Neural cell (in vitro differentiated cells): Measurements from ENCODE around the gene ARL2BP. TPM values are rescaled to one million over a fixed set of nuclear protein-coding genes. Genes with fewer than 3 reads are reported as not detected.

Experiments
- H2AFZ ChIP-seq: fragments of 200-600, 300-800 bp; sonication (generic), shearing (Covaris generic); 2 replicates; pipeline ENCODE4 v1.6.0; 2014; ENCODE audit warnings: low read depth, mild to moderate bottlenecking, antibody characterized with exemption, low read length, moderate library complexity
- H3F3A ChIP-seq: fragments of 200-600 bp; shearing (Covaris generic); 2 replicates; pipeline ENCODE4 v1.6.1; 2016; ENCODE audit warnings: mild to moderate bottlenecking, moderate library complexity, mixed read lengths, antibody characterized with exemption, low read length; ENCODE audit not compliant: insufficient read depth, poor library complexity, severe bottlenecking
- H3K27ac ChIP-seq: fragments of 200-600, 300-800 bp; sonication (generic), shearing (Covaris generic); 2 replicates; pipeline ENCODE4 v1.5.1; 2014; ENCODE audit warnings: mild to moderate bottlenecking, low read length, moderate library complexity
- H3K27me3 ChIP-seq: fragments of 300-800, 200-600 bp; sonication (generic), shearing (Covaris generic); 2 replicates; pipeline ENCODE4 v1.6.0; 2014; ENCODE audit warnings: mild to moderate bottlenecking, low read depth, low read length, moderate library complexity; ENCODE audit not compliant: insufficient read depth
- H3K36me3 ChIP-seq: fragments of 300-800, 200-600 bp; sonication (generic), shearing (Covaris generic); 2 replicates; pipeline ENCODE4 v1.5.1; 2014; ENCODE audit warnings: mild to moderate bottlenecking, antibody characterized with exemption, low read length, moderate library complexity; ENCODE audit not compliant: insufficient read depth
- H3K4me2 ChIP-seq: fragments of 300-800, 200-600 bp; sonication (generic), shearing (Covaris generic); 2 replicates; pipeline ENCODE4 v1.6.0; 2014; ENCODE audit warnings: mild to moderate bottlenecking, low read length
- H3K4me3 ChIP-seq: fragments of 300-800, 200-600 bp; sonication (generic), shearing (Covaris generic); 2 replicates; pipeline ENCODE4 v1.5.1; 2014; ENCODE audit warnings: mild to moderate bottlenecking, low read length, moderate library complexity
- H3K79me2 ChIP-seq: fragments of 200-600 bp; shearing (Covaris generic); replicated peaks from 2 replicates; pipeline ENCODE4 v1.6.0; 2014; ENCODE audit warnings: mild to moderate bottlenecking, low read length, moderate library complexity; ENCODE audit not compliant: insufficient read depth
- H3K9ac ChIP-seq: fragments of 300-800, 200-600 bp; sonication (generic), shearing (Covaris generic); 2 replicates; pipeline ENCODE4 v1.6.1; 2016; ENCODE audit warnings: mild to moderate bottlenecking, low read length, mixed read lengths
- H3K9me2 ChIP-seq: fragments of 200-600 bp; shearing (Covaris generic); 2 replicates; pipeline ENCODE4 v1.6.1; 2016; ENCODE audit warnings: mild to moderate bottlenecking, low read length, mixed read lengths; ENCODE audit not compliant: insufficient read depth
- H3K9me3 ChIP-seq: fragments of 200-600, 300-800 bp; sonication (generic), shearing (Covaris generic); 2 replicates; pipeline ENCODE4 v1.6.1; 2016; ENCODE audit warnings: mild to moderate bottlenecking, mixed run types, low read length, moderate library complexity, mixed read lengths
- H4K20me1 ChIP-seq: fragments of 200-600 bp; shearing (Covaris generic); 2 replicates; pipeline ENCODE4 v1.6.1; 2016; ENCODE audit warnings: mild to moderate bottlenecking, mixed run types; ENCODE audit not compliant: insufficient read depth
- EP300 ChIP-seq: fragments of 450-650 bp; conservative IDR thresholded peaks from 2 replicates; pipeline ENCODE4 v1.6.1; 2014; ENCODE audit warnings: antibody characterized with exemption, mild to moderate bottlenecking, moderate library complexity; ENCODE audit not compliant: poor library complexity, severe bottlenecking
- EZH2 ChIP-seq: fragments of 200-600, 300-800 bp; shearing (Covaris generic), sonication (generic); IDR thresholded peaks from 2 replicates; pipeline ENCODE4 v1.6.1; 2014; ENCODE audit warnings: antibody characterized with exemption, low read length, borderline replicate concordance, mild to moderate bottlenecking; ENCODE audit not compliant: insufficient read depth, poor library complexity, severe bottlenecking
- MXI1 ChIP-seq: fragments of 450-650 bp; conservative IDR thresholded peaks from 2 replicates; pipeline ENCODE4 v1.6.1; 2014; ENCODE audit warnings: antibody characterized with exemption, mild to moderate bottlenecking; ENCODE audit not compliant: poor library complexity, severe bottlenecking
- POLR2AphosphoS5 ChIP-seq: IDR thresholded peaks from 2 replicates; pipeline ENCODE4 v1.6.1; 2012
- RAD21 ChIP-seq: fragments of 450-650 bp; conservative IDR thresholded peaks from 2 replicates; pipeline ENCODE4 v1.6.1; 2014; ENCODE audit warnings: antibody characterized with exemption, mild to moderate bottlenecking, moderate library complexity
- SMC3 ChIP-seq: fragments of 450-650 bp; conservative IDR thresholded peaks from 2 replicates; pipeline ENCODE4 v1.6.1; 2014; ENCODE audit warnings: antibody characterized with exemption, mild to moderate bottlenecking, moderate library complexity; ENCODE audit not compliant: poor library complexity
- TAF1 ChIP-seq: IDR thresholded peaks from 2 replicates; pipeline ENCODE4 v1.6.1; 2012; ENCODE audit warnings: low read depth
- polyA plus RNA-seq: library from polyadenylated mRNA; depleted of rRNA; stranded (reverse); fragments of >200 nt; gene quantifications from 2 replicates; pipeline ENCODE4 v1.2.3, GENCODE V29; 2014
- TF ChIP-seq, protein P1 (sequence below): IDR thresholded peaks from 2 replicates; pipeline ENCODE4 v1.6.1; 2012; ENCODE audit warnings: borderline replicate concordance
- TF ChIP-seq, protein P2 (sequence below): fragments of 450-650 bp; IDR thresholded peaks from 2 replicates; pipeline ENCODE4 v1.5.1; 2014; ENCODE audit warnings: antibody characterized with exemption, mild to moderate bottlenecking, moderate library complexity; ENCODE audit not compliant: poor library complexity, severe bottlenecking

The ARL2BP gene
- polyA plus RNA-seq, 1 donor from 2014 or later = 153 TPM

GRCh38 chr16:57300387-57301125, 55.5 kb downstream of the ARL2BP start:
- H3K4me2 ChIP-seq = peak overlapping the region; percentile 35
- peak overlapping the region; percentile 78 for H2AFZ ChIP-seq
- H4K20me1 ChIP-seq = no peaks in the 10 kb centered on the region
- H3K9me2 ChIP-seq = no peaks in the 10 kb centered on the region
- H3K79me2 ChIP-seq = no peaks in the 10 kb centered on the region
- H3K9ac ChIP-seq = peak overlapping the region; percentile 71
- TF ChIP-seq, protein P1, sequence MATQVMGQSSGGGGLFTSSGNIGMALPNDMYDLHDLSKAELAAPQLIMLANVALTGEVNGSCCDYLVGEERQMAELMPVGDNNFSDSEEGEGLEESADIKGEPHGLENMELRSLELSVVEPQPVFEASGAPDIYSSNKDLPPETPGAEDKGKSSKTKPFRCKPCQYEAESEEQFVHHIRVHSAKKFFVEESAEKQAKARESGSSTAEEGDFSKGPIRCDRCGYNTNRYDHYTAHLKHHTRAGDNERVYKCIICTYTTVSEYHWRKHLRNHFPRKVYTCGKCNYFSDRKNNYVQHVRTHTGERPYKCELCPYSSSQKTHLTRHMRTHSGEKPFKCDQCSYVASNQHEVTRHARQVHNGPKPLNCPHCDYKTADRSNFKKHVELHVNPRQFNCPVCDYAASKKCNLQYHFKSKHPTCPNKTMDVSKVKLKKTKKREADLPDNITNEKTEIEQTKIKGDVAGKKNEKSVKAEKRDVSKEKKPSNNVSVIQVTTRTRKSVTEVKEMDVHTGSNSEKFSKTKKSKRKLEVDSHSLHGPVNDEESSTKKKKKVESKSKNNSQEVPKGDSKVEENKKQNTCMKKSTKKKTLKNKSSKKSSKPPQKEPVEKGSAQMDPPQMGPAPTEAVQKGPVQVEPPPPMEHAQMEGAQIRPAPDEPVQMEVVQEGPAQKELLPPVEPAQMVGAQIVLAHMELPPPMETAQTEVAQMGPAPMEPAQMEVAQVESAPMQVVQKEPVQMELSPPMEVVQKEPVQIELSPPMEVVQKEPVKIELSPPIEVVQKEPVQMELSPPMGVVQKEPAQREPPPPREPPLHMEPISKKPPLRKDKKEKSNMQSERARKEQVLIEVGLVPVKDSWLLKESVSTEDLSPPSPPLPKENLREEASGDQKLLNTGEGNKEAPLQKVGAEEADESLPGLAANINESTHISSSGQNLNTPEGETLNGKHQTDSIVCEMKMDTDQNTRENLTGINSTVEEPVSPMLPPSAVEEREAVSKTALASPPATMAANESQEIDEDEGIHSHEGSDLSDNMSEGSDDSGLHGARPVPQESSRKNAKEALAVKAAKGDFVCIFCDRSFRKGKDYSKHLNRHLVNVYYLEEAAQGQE = peak; percentile 54
- peak; percentile 70 for TF ChIP-seq POLR2AphosphoS5
- TF ChIP-seq EZH2 = no peak
- peak; percentile 99 for TF ChIP-seq SMC3
- TF ChIP-seq, protein P2, sequence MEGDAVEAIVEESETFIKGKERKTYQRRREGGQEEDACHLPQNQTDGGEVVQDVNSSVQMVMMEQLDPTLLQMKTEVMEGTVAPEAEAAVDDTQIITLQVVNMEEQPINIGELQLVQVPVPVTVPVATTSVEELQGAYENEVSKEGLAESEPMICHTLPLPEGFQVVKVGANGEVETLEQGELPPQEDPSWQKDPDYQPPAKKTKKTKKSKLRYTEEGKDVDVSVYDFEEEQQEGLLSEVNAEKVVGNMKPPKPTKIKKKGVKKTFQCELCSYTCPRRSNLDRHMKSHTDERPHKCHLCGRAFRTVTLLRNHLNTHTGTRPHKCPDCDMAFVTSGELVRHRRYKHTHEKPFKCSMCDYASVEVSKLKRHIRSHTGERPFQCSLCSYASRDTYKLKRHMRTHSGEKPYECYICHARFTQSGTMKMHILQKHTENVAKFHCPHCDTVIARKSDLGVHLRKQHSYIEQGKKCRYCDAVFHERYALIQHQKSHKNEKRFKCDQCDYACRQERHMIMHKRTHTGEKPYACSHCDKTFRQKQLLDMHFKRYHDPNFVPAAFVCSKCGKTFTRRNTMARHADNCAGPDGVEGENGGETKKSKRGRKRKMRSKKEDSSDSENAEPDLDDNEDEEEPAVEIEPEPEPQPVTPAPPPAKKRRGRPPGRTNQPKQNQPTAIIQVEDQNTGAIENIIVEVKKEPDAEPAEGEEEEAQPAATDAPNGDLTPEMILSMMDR = peak; percentile 100
- peak; percentile 71 for TF ChIP-seq MXI1
- peak; percentile 100 for TF ChIP-seq RAD21
- TF ChIP-seq TAF1 = peak; percentile 57
- peak; percentile 68 for TF ChIP-seq EP300
- no peaks in the 10 kb centered on the region for H3K27me3 ChIP-seq
- no peaks in the 10 kb centered on the region for H3F3A ChIP-seq
- H3K4me3 ChIP-seq = peak overlapping the region; percentile 65
- no peaks in the 10 kb centered on the region for H3K9me3 ChIP-seq
- H3K27ac ChIP-seq = peak overlapping the region; percentile 81
- H3K36me3 ChIP-seq = no peaks in the 10 kb centered on the region

- H3K27me3 ChIP-seq = no peaks in the 10 kb centered on the region
- no peaks in the 10 kb centered on the region for H3K9me2 ChIP-seq
- H3K36me3 ChIP-seq = no peaks in the 10 kb centered on the region
- H3F3A ChIP-seq = no peaks in the 10 kb centered on the region
- H3K4me2 ChIP-seq = no peak overlapping the region
- H4K20me1 ChIP-seq = no peaks in the 10 kb centered on the region
- peak overlapping the region; percentile 71 for H3K9ac ChIP-seq
- no peaks in the 10 kb centered on the region for H3K9me3 ChIP-seq
- peak overlapping the region; percentile 81 for H3K27ac ChIP-seq
- H3K4me3 ChIP-seq = peak overlapping the region; percentile 65
- TF ChIP-seq RAD21 = no peak
- TF ChIP-seq, protein P1 = peak; percentile 10
- peak overlapping the region; percentile 78 for H2AFZ ChIP-seq
- no peaks in the 10 kb centered on the region for H3K79me2 ChIP-seq
These were observed 56.2 kb downstream of the ARL2BP start for GRCh38 chr16:57301126-57301817.
